GM21786 (cell line): Measurements from ENCODE around the gene CD200.

Experiments used
- ATAC-seq: cut with Tn5 transposase; IDR thresholded peaks from one replicate; pipeline ENCODE4 v1.9.1; 2021; ENCODE audit not compliant: unreplicated experiment

CD200 gene

GRCh38 chr3:112331851-112332250 is 1.1 kb upstream of the CD200 start:
- no peak for ATAC-seq

- peak; percentile 40 for ATAC-seq
Measured at GRCh38 chr3:112333381-112334317, 693 bp downstream of the CD200 start.

GRCh38 chr3:112334691-112335433 is 1.9 kb downstream of the CD200 start:
- no peak for ATAC-seq

GRCh38 chr3:112335434-112335781 is 2.5 kb downstream of the CD200 start:
- no peak for ATAC-seq

- ATAC-seq, result no peak
Measured at GRCh38 chr3:112338021-112338726, 5.2 kb downstream of the CD200 start.

GRCh38 chr3:112338727-112339056 is 5.7 kb downstream of the CD200 start:
- ATAC-seq, result no peak

GRCh38 chr3:112339134-112339533 is 6.2 kb downstream of the CD200 start:
- no peak for ATAC-seq

- no peak for ATAC-seq
Measured at GRCh38 chr3:112339609-112340008, 6.7 kb downstream of the CD200 start.

- ATAC-seq, result no peak
Measured at GRCh38 chr3:112341386-112341785, 8.4 kb downstream of the CD200 start.

GRCh38 chr3:112345681-112346080 is 12.7 kb downstream of the CD200 start:
- no peak for ATAC-seq

GRCh38 chr3:112346491-112347122 is 13.7 kb downstream of the CD200 start:
- no peak for ATAC-seq

GRCh38 chr3:112348943-112349342 is 16.0 kb downstream of the CD200 start:
- no peak for ATAC-seq

GRCh38 chr3:112349557-112349956 is 16.6 kb downstream of the CD200 start:
- ATAC-seq, result no peak

GRCh38 chr3:112350018-112350810 is 17.3 kb downstream of the CD200 start:
- ATAC-seq, result no peak

- ATAC-seq, result no peak
Measured at GRCh38 chr3:112351036-112351435, 18.1 kb downstream of the CD200 start.

- no peak for ATAC-seq
Measured at GRCh38 chr3:112351823-112352222, 18.9 kb downstream of the CD200 start.

- ATAC-seq, result no peak
Measured at GRCh38 chr3:112352720-112353119, 19.8 kb downstream of the CD200 start.

- no peak for ATAC-seq
Measured at GRCh38 chr3:112353365-112353764, 20.4 kb downstream of the CD200 start.

- ATAC-seq, result no peak
Measured at GRCh38 chr3:112354642-112355306, 21.8 kb downstream of the CD200 start.

GRCh38 chr3:112355307-112355687 is 22.3 kb downstream of the CD200 start:
- ATAC-seq, result no peak
